GM12864 (cell line): ENCODE results near the gene ORMDL3.

Experiments used
- DNase-seq: peaks from one replicate; pipeline ENCODE4 v3.0.0-alpha.2; 2011; ENCODE audit warnings: low read depth
- H3K4me3 ChIP-seq: 2 replicates; pipeline ENCODE4 v1.5.1; 2011; ENCODE audit warnings: mild to moderate bottlenecking, low read depth, low read length, control low read depth
- CTCF ChIP-seq: IDR thresholded peaks from 2 replicates; pipeline ENCODE4 v1.5.1; 2011; ENCODE audit warnings: low read depth, mild to moderate bottlenecking, moderate library complexity, low read length, control low read depth, inconsistent platforms; ENCODE audit errors: missing control alignments

Gene ORMDL3

GRCh38 chr17:39933912-39934311, 6.5 kb upstream of the ORMDL3 start:
- no peak for TF ChIP-seq CTCF
- no peak overlapping the region for H3K4me3 ChIP-seq
- DNase-seq = no peak

- no peak overlapping the region for H3K4me3 ChIP-seq
Measured at GRCh38 chr17:39929646-39930407, 2.4 kb upstream of the ORMDL3 start.

DNA sequence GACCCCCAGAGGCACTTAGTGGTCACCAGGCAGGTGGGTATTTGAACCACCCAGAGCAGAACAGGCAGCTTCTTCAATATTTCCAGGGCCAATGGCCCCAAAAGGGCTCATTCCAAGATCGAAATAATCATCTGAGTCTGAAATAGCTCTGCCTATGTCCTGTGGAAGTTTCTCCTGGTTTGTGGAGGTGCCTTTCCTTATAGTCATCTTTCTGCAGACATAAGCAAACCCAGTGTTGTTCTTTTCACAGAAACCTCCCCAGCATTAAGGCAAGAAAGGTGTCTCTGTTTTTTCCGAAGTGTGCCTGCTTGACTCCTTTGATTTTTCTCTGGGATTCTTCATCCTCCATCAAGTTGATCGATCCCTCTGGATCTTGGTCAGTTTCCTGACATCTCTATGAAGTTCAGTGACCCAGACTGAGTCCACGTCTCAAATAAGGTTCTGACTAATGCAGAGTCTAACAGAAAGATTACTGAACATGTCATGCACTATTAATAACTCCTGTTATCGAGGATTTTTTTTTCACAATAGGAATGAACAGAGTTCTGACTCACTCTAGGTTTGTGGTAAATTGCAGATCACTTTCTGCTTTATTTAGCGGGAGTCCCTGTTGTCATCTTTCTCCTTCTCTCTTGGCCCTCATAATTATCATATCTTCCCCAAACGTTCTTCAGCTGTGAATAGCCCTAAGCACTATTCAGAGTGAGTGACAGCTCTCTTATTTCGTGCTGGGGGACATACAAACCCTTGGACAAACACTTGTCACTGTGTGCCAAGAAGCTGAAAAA, 1.7 kb upstream of the ORMDL3 start:
- no peak for DNase-seq
- H3K4me3 ChIP-seq = no peak overlapping the region
- TF ChIP-seq CTCF = no peak

More at GRCh38 chr17:39929646-39930407, 2.4 kb upstream of the ORMDL3 start:
- no peak for TF ChIP-seq CTCF
- DNase-seq = no peak

GRCh38 chr17:39927929-39928857, 792 bp upstream of the ORMDL3 start:
- no peak for DNase-seq
- no peak for TF ChIP-seq CTCF
- H3K4me3 ChIP-seq = peak overlapping the region; percentile 63

- no peak for DNase-seq
- H3K4me3 ChIP-seq = peak overlapping the region; percentile 63
- TF ChIP-seq CTCF = no peak
Measured at GRCh38 chr17:39926588-39927100, 757 bp downstream of the ORMDL3 start.

DNA sequence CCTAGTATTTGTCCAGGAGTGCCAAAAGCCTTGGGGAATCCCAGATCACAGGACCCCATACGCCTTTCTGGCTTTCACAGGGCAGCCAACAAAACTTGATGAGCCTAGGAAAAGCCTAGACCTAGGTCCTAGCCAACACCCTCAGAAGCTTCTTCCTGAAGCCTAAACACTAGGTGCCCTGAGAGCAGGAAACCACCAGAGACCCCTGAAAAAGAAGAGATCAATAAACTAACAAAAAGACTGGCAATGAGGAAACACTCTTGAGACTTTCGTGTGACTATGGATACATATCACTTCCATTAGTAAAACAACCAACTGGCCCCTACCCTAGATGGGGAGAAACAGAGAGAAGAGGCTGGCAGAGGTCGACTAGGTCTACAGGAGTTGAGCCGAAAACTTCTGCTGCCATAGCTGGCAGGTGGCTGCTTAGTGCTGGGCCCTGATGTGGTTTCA, 1.2 kb downstream of the ORMDL3 start:
- TF ChIP-seq CTCF = no peak
- no peak for DNase-seq
- H3K4me3 ChIP-seq = peak overlapping the region; percentile 63
